ENCODE measurements around the gene TMEM63A. TPM values are rescaled to one million over a fixed set of nuclear protein-coding genes. Genes with fewer than 3 reads are reported as not detected.

TMEM63A gene
- total and polyA plus RNA-seq, 2 of the 13 experiments (the other 11 are each of a cell fraction or from before 2014, with no cell fraction given), result 23.9 to 53.3 TPM

- no peak for TF ChIP-seq RNF219 (CRISPR knock-in tag; IDR thresholded peaks at IDR 0.05)
- TF ChIP-seq SP2 (CRISPR knock-in tag; IDR thresholded peaks at IDR 0.05), result no peak
- TF ChIP-seq SMAD3 (CRISPR knock-in tag; IDR thresholded peaks at IDR 0.05), result no peak
- TF ChIP-seq PAWR (CRISPR knock-in tag; IDR thresholded peaks at IDR 0.05; ENCODE audit: borderline replicate concordance), result no peak
- peak; percentile 81 for TF ChIP-seq GATAD2A (CRISPR knock-in tag; IDR thresholded peaks at IDR 0.05)
- 0 out of 2 replicates have a peak, but pooled peaks have one; percentile 37 for TF ChIP-seq MIER2 (CRISPR knock-in tag; IDR thresholded peaks at IDR 0.05)
- no peak for TF ChIP-seq ZNF256 (CRISPR knock-in tag; conservative IDR thresholded peaks at IDR 0.05)
- no peak for TF ChIP-seq ZNF816 (CRISPR knock-in tag; IDR thresholded peaks at IDR 0.05; ENCODE audit: borderline replicate concordance)
- TF ChIP-seq MED1 (CRISPR knock-in tag; IDR thresholded peaks at IDR 0.05), result peak; percentile 87
- TF ChIP-seq RAD51 (IDR thresholded peaks at IDR 0.05; ENCODE audit: borderline replicate concordance), result no peak
- TF ChIP-seq MAF1 (CRISPR knock-in tag; IDR thresholded peaks at IDR 0.05; ENCODE audit: borderline replicate concordance), result no peak
- peak; percentile 62 for TF ChIP-seq POGZ (CRISPR knock-in tag; IDR thresholded peaks at IDR 0.05)
- TF ChIP-seq ZBTB46 (CRISPR knock-in tag; IDR thresholded peaks at IDR 0.05; ENCODE audit: borderline replicate concordance), result no peak
- TF ChIP-seq ATF2 (CRISPR knock-in tag; IDR thresholded peaks at IDR 0.05), result peak; percentile 83; the same call in 1 of the 2 replicates
- TF ChIP-seq ZFP36L1 (CRISPR knock-in tag; IDR thresholded peaks at IDR 0.05), result no peak
- no peak for TF ChIP-seq KLF16 (CRISPR knock-in tag; IDR thresholded peaks at IDR 0.05)
- TF ChIP-seq ZNF331 (CRISPR knock-in tag; IDR thresholded peaks at IDR 0.05), result peak; percentile 76; the same call in 1 of the 2 replicates
- TF ChIP-seq ZFY (CRISPR knock-in tag; IDR thresholded peaks at IDR 0.05), result peak; percentile 77
- TF ChIP-seq ZNF549 (CRISPR knock-in tag; IDR thresholded peaks at IDR 0.05), result no peak
- peak; percentile 62; the same call in 1 of the 2 replicates for TF ChIP-seq HOMEZ (CRISPR knock-in tag; IDR thresholded peaks at IDR 0.05; ENCODE audit: low read depth)
- no peak for TF ChIP-seq ZIK1 (CRISPR knock-in tag; IDR thresholded peaks at IDR 0.05; ENCODE audit: borderline replicate concordance, low read depth)
- no peak; the same call in 1 of the 2 replicates for TF ChIP-seq HIC2 (CRISPR knock-in tag; IDR thresholded peaks at IDR 0.05; ENCODE audit: low read depth)
- TF ChIP-seq ZNF652 (CRISPR knock-in tag; IDR thresholded peaks at IDR 0.05; ENCODE audit: borderline replicate concordance, low read depth), result no peak
- TF ChIP-seq ZSCAN12 (CRISPR knock-in tag; IDR thresholded peaks at IDR 0.05), result no peak
These were observed 57.1 kb downstream of the TMEM63A start (continued) for GRCh38 chr1:225825078-225825477.

Data from HepG2 (cell line).